ENCODE results near the gene IPO5. TPM values are rescaled to one million over a fixed set of nuclear protein-coding genes. Genes with fewer than 3 reads are reported as not detected.

Gene IPO5
- polyA plus RNA-seq, 1 of the 3 experiments (the other 2 are of a cell fraction) = 77.1 TPM

- H3K27me3 ChIP-seq (ENCODE audit: insufficient read depth) = no peaks in the 10 kb centered on the region
- ChIA-PET POLR2A (no interaction called here), CTCF (no interaction called here)
- H3K4me1 ChIP-seq (ENCODE audit: control insufficient read depth in 1 of 2, insufficient read depth in 2 of 2, low read depth in 1 of 2, low read length in 1 of 2) = peaks cover 2% of the 10 kb centered on the region in 2 experiments; a peak in 2 of 4 replicates
- H3K9me2 ChIP-seq = no peaks in the 10 kb centered on the region
- H3K36me3 ChIP-seq (replicated peaks in 1 of 2; ENCODE audit: control insufficient read depth in 1 of 2, insufficient read depth in 2 of 2, low read length in 1 of 2) = no peaks in the 10 kb centered on the region
- H3K9ac ChIP-seq = no peak overlapping the region
- H3K4me3 ChIP-seq (ENCODE audit: low read depth in 2 of 2, low read length in 1 of 2) = no peak overlapping the region
- H3K27ac ChIP-seq (ENCODE audit: low read depth in 2 of 2, low read length in 1 of 2) = no peak overlapping the region
- TF ChIP-seq RFX5 (IDR thresholded peaks at IDR 0.05; ENCODE audit: low read length) (no peak), GATA2 (CRISPR knock-in tag; IDR thresholded peaks at IDR 0.05) (no peak)
- H3K79me2 ChIP-seq (ENCODE audit: insufficient read depth) = no peaks in the 10 kb centered on the region
- no peak for DNase-seq
- H3F3A ChIP-seq (replicated peaks; ENCODE audit: insufficient read depth) = peaks cover 3% of the 10 kb centered on the region
- 80% methylated on average over 6 of the region's 6 CpGs for WGBS (ENCODE audit: low lambda C conversion rate)
- no peaks in the 10 kb centered on the region for H3K9me3 ChIP-seq
- no peaks in the 10 kb centered on the region for H4K20me1 ChIP-seq (ENCODE audit: insufficient read depth)
- H3K4me2 ChIP-seq = no peak overlapping the region
- H2AFZ ChIP-seq (ENCODE audit: low read depth) = no peak overlapping the region
Observed at GRCh38 chr13:97938706-97939475, 14.6 kb upstream of the IPO5 start.

DNA sequence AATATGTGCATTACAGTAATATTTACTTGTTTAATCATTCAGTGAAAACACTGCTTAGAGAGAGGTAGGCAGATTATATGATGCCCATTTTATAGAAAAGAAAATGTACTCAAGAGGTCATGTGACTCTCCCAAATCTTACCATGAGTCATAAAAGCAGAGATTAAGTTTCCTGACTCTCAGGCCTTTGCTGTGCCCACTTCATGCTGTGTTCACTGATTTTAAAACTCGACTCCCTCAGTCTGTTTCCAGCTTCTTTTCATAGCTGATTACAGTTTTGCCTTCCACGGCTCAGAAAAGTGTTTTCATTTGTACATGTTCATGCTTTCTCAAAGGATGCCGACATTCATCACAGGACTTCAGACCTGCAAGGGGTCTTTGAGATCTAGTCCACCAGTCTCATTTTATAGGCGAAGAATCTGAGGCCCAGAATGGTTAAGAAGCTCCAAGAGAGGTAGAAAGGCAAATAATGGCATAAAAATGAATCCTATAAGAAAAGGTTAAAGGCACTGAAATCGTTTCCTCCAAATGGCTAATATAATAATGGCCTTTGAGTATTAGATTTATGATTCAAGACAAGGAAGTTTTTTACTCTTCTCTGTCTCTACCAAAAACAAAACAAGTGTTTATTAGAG, 9.0 kb upstream of the IPO5 start:
- Histone ChIP-seq H3F3A (replicated peaks; ENCODE audit: insufficient read depth) (peaks cover 38% of the 10 kb centered on the region), H3K9me2 (no peaks in the 10 kb centered on the region), H3K27ac (ENCODE audit: low read depth in 2 of 2, low read length in 1 of 2) (peak overlapping the region in 1 of 2 experiments; percentile 56; a peak in 2 of 4 replicates), H3K4me3 (ENCODE audit: low read depth in 2 of 2, low read length in 1 of 2) (no peak overlapping the region), H2AFZ (ENCODE audit: low read depth) (peak overlapping the region; percentile 71), H3K9ac (no peak overlapping the region), H3K4me1 (ENCODE audit: control insufficient read depth in 1 of 2, insufficient read depth in 2 of 2, low read depth in 1 of 2, low read length in 1 of 2) (peaks cover 0 to 37% of the 10 kb centered on the region in 2 experiments; a peak in 1 of 4 replicates), H3K9me3 (no peaks in the 10 kb centered on the region), H4K20me1 (ENCODE audit: insufficient read depth) (no peaks in the 10 kb centered on the region), H3K79me2 (ENCODE audit: insufficient read depth) (no peaks in the 10 kb centered on the region), H3K36me3 (replicated peaks in 1 of 2; ENCODE audit: control insufficient read depth in 1 of 2, insufficient read depth in 2 of 2, low read length in 1 of 2) (no peaks in the 10 kb centered on the region), H3K27me3 (ENCODE audit: insufficient read depth) (no peaks in the 10 kb centered on the region), H3K4me2 (no peak overlapping the region)
- ChIA-PET POLR2A (no interaction called here), CTCF (interaction anchor here (1.2 kb wide), 1 partner anchor 522 kb away, joined by 3 read pairs; no protein-coding TSS in a partner anchor)
- DNase-seq = no peak
- TF ChIP-seq FOSL2 (IDR thresholded peaks at IDR 0.05; ENCODE audit: borderline replicate concordance, low read depth) (peak; percentile 24; the same call in 1 of the 2 replicates), CHD2 (IDR thresholded peaks at IDR 0.05; ENCODE audit: low read length, partially characterized antibody) (no peak)
- TF ChIP-seq, protein P1, sequence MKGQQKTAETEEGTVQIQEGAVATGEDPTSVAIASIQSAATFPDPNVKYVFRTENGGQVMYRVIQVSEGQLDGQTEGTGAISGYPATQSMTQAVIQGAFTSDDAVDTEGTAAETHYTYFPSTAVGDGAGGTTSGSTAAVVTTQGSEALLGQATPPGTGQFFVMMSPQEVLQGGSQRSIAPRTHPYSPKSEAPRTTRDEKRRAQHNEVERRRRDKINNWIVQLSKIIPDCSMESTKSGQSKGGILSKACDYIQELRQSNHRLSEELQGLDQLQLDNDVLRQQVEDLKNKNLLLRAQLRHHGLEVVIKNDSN (IDR thresholded peaks at IDR 0.05; ENCODE audit: borderline replicate concordance, low read depth) = peak; percentile 82
- 67% methylated on average over 5 of the region's 5 CpGs for WGBS (ENCODE audit: low lambda C conversion rate)

DNA sequence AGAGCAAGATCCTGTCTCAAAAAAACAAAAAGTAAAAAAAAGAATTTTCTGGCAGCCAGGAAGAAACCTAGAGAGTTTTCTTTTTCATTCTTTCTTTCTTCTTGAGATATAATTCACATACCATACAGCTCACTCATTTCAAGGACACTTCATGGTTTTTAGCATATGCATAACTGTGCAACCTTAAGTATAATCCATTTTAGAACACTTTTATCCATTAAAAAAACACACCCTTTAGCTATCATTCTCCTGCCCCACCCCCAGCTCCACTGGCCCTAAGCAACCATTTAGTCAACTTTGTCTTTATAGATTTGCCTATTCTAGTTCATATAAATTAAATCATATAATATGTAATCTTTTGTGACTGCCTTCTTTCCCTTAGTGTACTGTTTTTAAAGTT, 8.1 kb upstream of the IPO5 start:
- no peaks in the 10 kb centered on the region for H3K79me2 ChIP-seq (ENCODE audit: insufficient read depth)
- H3K9me3 ChIP-seq = no peaks in the 10 kb centered on the region
- DNase-seq = no peak
- H3K4me1 ChIP-seq (ENCODE audit: control insufficient read depth in 1 of 2, insufficient read depth in 2 of 2, low read depth in 1 of 2, low read length in 1 of 2) = peaks cover 0 to 37% of the 10 kb centered on the region in 2 experiments; a peak in 1 of 4 replicates
- H2AFZ ChIP-seq (ENCODE audit: low read depth) = peak overlapping the region; percentile 35; the same call in 1 of the 2 replicates
- CTCF ChIA-PET = interaction anchor here (1.2 kb wide), 2 partner anchors 89 to 521 kb away, joined by 3 read pairs; no protein-coding TSS in a partner anchor
- H3K9ac ChIP-seq = no peak overlapping the region
- no peaks in the 10 kb centered on the region for H4K20me1 ChIP-seq (ENCODE audit: insufficient read depth)
- H3F3A ChIP-seq (replicated peaks; ENCODE audit: insufficient read depth) = peaks cover 38% of the 10 kb centered on the region
- POLR2A ChIA-PET = no interaction called here
- no peak overlapping the region for H3K4me3 ChIP-seq (ENCODE audit: low read depth in 2 of 2, low read length in 1 of 2)
- H3K27ac ChIP-seq (ENCODE audit: low read depth in 2 of 2, low read length in 1 of 2) = peak overlapping the region in 1 of 2 experiments; percentile 56; a peak in 2 of 4 replicates
- H3K36me3 ChIP-seq (replicated peaks in 1 of 2; ENCODE audit: control insufficient read depth in 1 of 2, insufficient read depth in 2 of 2, low read length in 1 of 2) = no peaks in the 10 kb centered on the region
- no peak overlapping the region for H3K4me2 ChIP-seq
- no peaks in the 10 kb centered on the region for H3K27me3 ChIP-seq (ENCODE audit: insufficient read depth)
- no peaks in the 10 kb centered on the region for H3K9me2 ChIP-seq
- no peak for TF ChIP-seq SMC3 (IDR thresholded peaks at IDR 0.05; ENCODE audit: low read depth, low read length)
- TF ChIP-seq EP300 (IDR thresholded peaks at IDR 0.05; ENCODE audit: borderline replicate concordance in 1 of 2, low read depth in 1 of 2, low read length in 1 of 2) = no peak
- TF ChIP-seq, protein P2, sequence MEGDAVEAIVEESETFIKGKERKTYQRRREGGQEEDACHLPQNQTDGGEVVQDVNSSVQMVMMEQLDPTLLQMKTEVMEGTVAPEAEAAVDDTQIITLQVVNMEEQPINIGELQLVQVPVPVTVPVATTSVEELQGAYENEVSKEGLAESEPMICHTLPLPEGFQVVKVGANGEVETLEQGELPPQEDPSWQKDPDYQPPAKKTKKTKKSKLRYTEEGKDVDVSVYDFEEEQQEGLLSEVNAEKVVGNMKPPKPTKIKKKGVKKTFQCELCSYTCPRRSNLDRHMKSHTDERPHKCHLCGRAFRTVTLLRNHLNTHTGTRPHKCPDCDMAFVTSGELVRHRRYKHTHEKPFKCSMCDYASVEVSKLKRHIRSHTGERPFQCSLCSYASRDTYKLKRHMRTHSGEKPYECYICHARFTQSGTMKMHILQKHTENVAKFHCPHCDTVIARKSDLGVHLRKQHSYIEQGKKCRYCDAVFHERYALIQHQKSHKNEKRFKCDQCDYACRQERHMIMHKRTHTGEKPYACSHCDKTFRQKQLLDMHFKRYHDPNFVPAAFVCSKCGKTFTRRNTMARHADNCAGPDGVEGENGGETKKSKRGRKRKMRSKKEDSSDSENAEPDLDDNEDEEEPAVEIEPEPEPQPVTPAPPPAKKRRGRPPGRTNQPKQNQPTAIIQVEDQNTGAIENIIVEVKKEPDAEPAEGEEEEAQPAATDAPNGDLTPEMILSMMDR (IDR thresholded peaks at IDR 0.05) = no peak
- TF ChIP-seq, protein P3, sequence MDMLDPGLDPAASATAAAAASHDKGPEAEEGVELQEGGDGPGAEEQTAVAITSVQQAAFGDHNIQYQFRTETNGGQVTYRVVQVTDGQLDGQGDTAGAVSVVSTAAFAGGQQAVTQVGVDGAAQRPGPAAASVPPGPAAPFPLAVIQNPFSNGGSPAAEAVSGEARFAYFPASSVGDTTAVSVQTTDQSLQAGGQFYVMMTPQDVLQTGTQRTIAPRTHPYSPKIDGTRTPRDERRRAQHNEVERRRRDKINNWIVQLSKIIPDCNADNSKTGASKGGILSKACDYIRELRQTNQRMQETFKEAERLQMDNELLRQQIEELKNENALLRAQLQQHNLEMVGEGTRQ (IDR thresholded peaks at IDR 0.05; ENCODE audit: borderline replicate concordance, low read depth, low read length) = no peak
- TF ChIP-seq NFIC (IDR thresholded peaks at IDR 0.05; ENCODE audit: borderline replicate concordance) = no peak
- TF ChIP-seq MXI1 (IDR thresholded peaks at IDR 0.05; ENCODE audit: low read depth, low read length) = no peak
- no peak for TF ChIP-seq RAD21 (IDR thresholded peaks at IDR 0.05; ENCODE audit: low read length)
- TF ChIP-seq GATA2 (CRISPR knock-in tag; IDR thresholded peaks at IDR 0.05) = no peak
- no peak for TF ChIP-seq RCOR1 (IDR thresholded peaks at IDR 0.05; ENCODE audit: low read length)
- TF ChIP-seq ZBTB33 (IDR thresholded peaks at IDR 0.05; ENCODE audit: borderline replicate concordance, low read depth) = no peak

Measured in SK-N-SH (cell line).